Measurements from ENCODE around the gene TFAP2A.

Gene TFAP2A

GRCh38 chr6:10425975-10426780 is 11.3 kb upstream of the TFAP2A start:
- no peak for DNase-seq (ENCODE audit: low read depth in 2 of 2)

- DNase-seq (ENCODE audit: low read depth in 2 of 2), result no peak
Observed at GRCh38 chr6:10425176-10425974, 10.5 kb upstream of the TFAP2A start.

- DNase-seq (ENCODE audit: low read depth in 2 of 2), result no peak
Observed at GRCh38 chr6:10424040-10424439, 9.2 kb upstream of the TFAP2A start.

- no peak for DNase-seq (ENCODE audit: low read depth in 2 of 2)
Observed at GRCh38 chr6:10422737-10423034, 7.8 kb upstream of the TFAP2A start.

GRCh38 chr6:10421921-10422736 is 7.3 kb upstream of the TFAP2A start:
- DNase-seq (ENCODE audit: low read depth in 2 of 2), result no peak

GRCh38 chr6:10421158-10421920 is 6.5 kb upstream of the TFAP2A start:
- no peak for DNase-seq (ENCODE audit: low read depth in 2 of 2)

- DNase-seq (ENCODE audit: low read depth in 2 of 2), result no peak
Observed at GRCh38 chr6:10420546-10421157, 5.8 kb upstream of the TFAP2A start.

GRCh38 chr6:10419749-10420545 is 5.1 kb upstream of the TFAP2A start:
- no peak for DNase-seq (ENCODE audit: low read depth in 2 of 2)

GRCh38 chr6:10418862-10419748 is 4.2 kb upstream of the TFAP2A start:
- no peak for DNase-seq (ENCODE audit: low read depth in 2 of 2)

GRCh38 chr6:10418361-10418861 is 3.5 kb upstream of the TFAP2A start:
- no peak for DNase-seq (ENCODE audit: low read depth in 2 of 2)

GRCh38 chr6:10417681-10418104 is 2.8 kb upstream of the TFAP2A start:
- no peak for DNase-seq (ENCODE audit: low read depth in 2 of 2)

- no peak for DNase-seq (ENCODE audit: low read depth in 2 of 2)
Observed at GRCh38 chr6:10416863-10417641, 2.2 kb upstream of the TFAP2A start.

GRCh38 chr6:10416516-10416862 is 1.6 kb upstream of the TFAP2A start:
- DNase-seq (ENCODE audit: low read depth in 2 of 2), result no peak

GRCh38 chr6:10415617-10416480 is 975 bp upstream of the TFAP2A start:
- no peak for DNase-seq (ENCODE audit: low read depth in 2 of 2)

GRCh38 chr6:10413850-10414738 is 780 bp downstream of the TFAP2A start:
- no peak for DNase-seq (ENCODE audit: low read depth in 2 of 2)

- DNase-seq (ENCODE audit: low read depth in 2 of 2), result no peak
Observed at GRCh38 chr6:10413262-10413849, 1.5 kb downstream of the TFAP2A start.
